Tibial nerve (tissue), 4 donors: ENCODE measurements around the gene ANKRD18B.

Source experiments
- EP300 ChIP-seq, 2 donors: sonication (generic); formaldehyde crosslinking; IDR thresholded peaks; one replicate each; pipeline ENCODE4 v1.6.1; 2017; ENCODE audit warnings: antibody characterized with exemption in 2 of 2, mild to moderate bottlenecking in 1 of 2
- TF ChIP-seq, protein P1 (sequence below), 5 experiments: fragments of 200-600 bp in 3 of 5; fragments of 450-650 bp in 2 of 5; sonication (generic) in 3 of 5; IDR thresholded peaks; one replicate each; pipeline ENCODE4 v1.5.1; 2016 to 2019; ENCODE audit warnings: antibody characterized with exemption in 5 of 5, mild to moderate bottlenecking in 3 of 5, moderate library complexity in 2 of 5

DNA sequence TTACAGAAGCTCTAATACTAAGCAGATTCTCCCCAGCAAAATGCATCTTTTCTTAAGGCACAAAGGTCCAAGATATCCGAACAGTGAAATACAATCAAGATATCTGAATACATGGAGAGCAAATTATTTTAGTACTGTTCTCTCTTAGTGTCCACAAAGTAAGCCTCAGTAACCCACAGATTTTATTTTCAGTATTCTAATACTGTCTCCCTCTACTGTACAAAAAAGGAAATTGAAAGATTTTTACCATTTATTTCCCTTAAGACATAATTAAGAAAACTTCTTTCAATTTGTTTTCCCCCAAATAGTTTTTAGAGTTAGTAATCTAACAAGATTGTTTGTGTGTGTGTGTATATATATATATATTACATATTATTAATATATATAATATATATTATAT lies 25.7 kb upstream of the ANKRD18B start:
- TF ChIP-seq, protein P1, sequence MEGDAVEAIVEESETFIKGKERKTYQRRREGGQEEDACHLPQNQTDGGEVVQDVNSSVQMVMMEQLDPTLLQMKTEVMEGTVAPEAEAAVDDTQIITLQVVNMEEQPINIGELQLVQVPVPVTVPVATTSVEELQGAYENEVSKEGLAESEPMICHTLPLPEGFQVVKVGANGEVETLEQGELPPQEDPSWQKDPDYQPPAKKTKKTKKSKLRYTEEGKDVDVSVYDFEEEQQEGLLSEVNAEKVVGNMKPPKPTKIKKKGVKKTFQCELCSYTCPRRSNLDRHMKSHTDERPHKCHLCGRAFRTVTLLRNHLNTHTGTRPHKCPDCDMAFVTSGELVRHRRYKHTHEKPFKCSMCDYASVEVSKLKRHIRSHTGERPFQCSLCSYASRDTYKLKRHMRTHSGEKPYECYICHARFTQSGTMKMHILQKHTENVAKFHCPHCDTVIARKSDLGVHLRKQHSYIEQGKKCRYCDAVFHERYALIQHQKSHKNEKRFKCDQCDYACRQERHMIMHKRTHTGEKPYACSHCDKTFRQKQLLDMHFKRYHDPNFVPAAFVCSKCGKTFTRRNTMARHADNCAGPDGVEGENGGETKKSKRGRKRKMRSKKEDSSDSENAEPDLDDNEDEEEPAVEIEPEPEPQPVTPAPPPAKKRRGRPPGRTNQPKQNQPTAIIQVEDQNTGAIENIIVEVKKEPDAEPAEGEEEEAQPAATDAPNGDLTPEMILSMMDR (IDR thresholded peaks at IDR 0.05), result peak in 1 of 5 experiments; percentile 18
- no peak for TF ChIP-seq EP300 (IDR thresholded peaks at IDR 0.05)
